ENCODE measurements around the gene CLPX.

DNA sequence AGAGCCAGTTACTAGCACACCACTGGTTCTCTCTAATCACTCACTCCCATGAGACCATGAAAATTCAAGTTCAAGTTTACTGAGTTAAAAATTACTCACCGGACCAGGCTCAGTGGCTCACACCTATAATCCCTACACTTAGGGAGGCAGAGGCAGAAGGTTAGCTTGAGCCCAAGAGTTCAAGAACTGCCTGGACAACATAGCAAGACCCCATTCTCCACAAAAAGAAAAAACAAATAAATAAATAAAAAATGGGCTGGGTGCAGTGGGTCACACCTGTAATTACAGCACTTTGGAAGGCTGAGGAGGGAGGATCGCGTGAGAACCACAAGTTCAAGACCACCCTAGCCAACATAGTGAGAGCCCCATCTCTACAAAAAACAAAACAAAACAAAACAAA lies 47.4 kb upstream of the CLPX start:
- TF ChIP-seq EZH2 (IDR thresholded peaks at IDR 0.05) (no peak), EZH2phosphoT487 (IDR thresholded peaks at IDR 0.05) (no peak)
- TF ChIP-seq, protein P1, sequence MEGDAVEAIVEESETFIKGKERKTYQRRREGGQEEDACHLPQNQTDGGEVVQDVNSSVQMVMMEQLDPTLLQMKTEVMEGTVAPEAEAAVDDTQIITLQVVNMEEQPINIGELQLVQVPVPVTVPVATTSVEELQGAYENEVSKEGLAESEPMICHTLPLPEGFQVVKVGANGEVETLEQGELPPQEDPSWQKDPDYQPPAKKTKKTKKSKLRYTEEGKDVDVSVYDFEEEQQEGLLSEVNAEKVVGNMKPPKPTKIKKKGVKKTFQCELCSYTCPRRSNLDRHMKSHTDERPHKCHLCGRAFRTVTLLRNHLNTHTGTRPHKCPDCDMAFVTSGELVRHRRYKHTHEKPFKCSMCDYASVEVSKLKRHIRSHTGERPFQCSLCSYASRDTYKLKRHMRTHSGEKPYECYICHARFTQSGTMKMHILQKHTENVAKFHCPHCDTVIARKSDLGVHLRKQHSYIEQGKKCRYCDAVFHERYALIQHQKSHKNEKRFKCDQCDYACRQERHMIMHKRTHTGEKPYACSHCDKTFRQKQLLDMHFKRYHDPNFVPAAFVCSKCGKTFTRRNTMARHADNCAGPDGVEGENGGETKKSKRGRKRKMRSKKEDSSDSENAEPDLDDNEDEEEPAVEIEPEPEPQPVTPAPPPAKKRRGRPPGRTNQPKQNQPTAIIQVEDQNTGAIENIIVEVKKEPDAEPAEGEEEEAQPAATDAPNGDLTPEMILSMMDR (IDR thresholded peaks at IDR 0.05), result no peak
